Liver (tissue), 9 donors: ENCODE results near the gene RASSF7. TPM values are rescaled to one million over a fixed set of nuclear protein-coding genes. Genes with fewer than 3 reads are reported as not detected.

ENCODE experiments used
- DNase-seq: peaks from one replicate; pipeline ENCODE4 v3.0.0-alpha.2; 2017; ENCODE audit warnings: low spot score
- H3K27ac ChIP-seq, 2 donors: one replicate each; pipeline ENCODE4 v1.7.0; 2013; ENCODE audit warnings: inconsistent platforms in 2 of 2, low read length in 2 of 2, control low read depth in 1 of 2, low read depth in 1 of 2, mild to moderate bottlenecking in 1 of 2
- H3K27me3 ChIP-seq, 4 donors: one replicate each; pipeline versions ENCODE4 v1.6.1 to v1.7.0; 2013; ENCODE audit warnings: low read length in 3 of 4, inconsistent platforms in 1 of 4, mild to moderate bottlenecking in 1 of 4, moderate library complexity in 1 of 4; ENCODE audit not compliant: control insufficient read depth in 4 of 4, insufficient read depth in 4 of 4
- H3K36me3 ChIP-seq, 4 donors: one replicate each; pipeline versions ENCODE4 v1.6.1 to v1.7.0; 2013; ENCODE audit warnings: low read length in 3 of 4, mild to moderate bottlenecking in 3 of 4, low read depth in 1 of 4, moderate library complexity in 1 of 4; ENCODE audit not compliant: control insufficient read depth in 4 of 4, insufficient read depth in 3 of 4
- H3K4me1 ChIP-seq, 4 donors: one replicate each; pipeline versions ENCODE4 v1.6.1 to v1.7.0; 2013; ENCODE audit warnings: low read length in 3 of 4, mild to moderate bottlenecking in 3 of 4, moderate library complexity in 1 of 4; ENCODE audit not compliant: control insufficient read depth in 4 of 4, insufficient read depth in 4 of 4
- H3K4me3 ChIP-seq, 3 donors: one replicate each; pipeline versions ENCODE4 v1.6.1 to v1.7.0; 2013; ENCODE audit warnings: low read length in 3 of 3, control low read depth in 1 of 3, low read depth in 1 of 3, mild to moderate bottlenecking in 1 of 3
- H3K9ac ChIP-seq, 2 donors: one replicate each; pipeline ENCODE4 v1.7.0; 2013; ENCODE audit warnings: low read length in 2 of 2, mild to moderate bottlenecking in 2 of 2, moderate library complexity in 2 of 2, control low read depth in 1 of 2, low read depth in 1 of 2
- H3K9me3 ChIP-seq, 4 donors: one replicate each; pipeline versions ENCODE4 v1.6.1 to v1.7.0; 2013; ENCODE audit warnings: low read length in 3 of 4; ENCODE audit not compliant: control insufficient read depth in 4 of 4
- ATF3 ChIP-seq: IDR thresholded peaks from 2 replicates; pipeline ENCODE4 v1.6.1; 2016; ENCODE audit warnings: antibody characterized with exemption
- CTCF ChIP-seq: fragments of 150-350 bp; IDR thresholded peaks from 2 replicates; pipeline ENCODE4 v1.5.1; 2017; ENCODE audit warnings: improper control_type of control experiment, low read depth, low read length; ENCODE audit not compliant: missing input control
- FOXA1 ChIP-seq: IDR thresholded peaks from 2 replicates; pipeline ENCODE4 v1.6.1; 2016; ENCODE audit warnings: antibody characterized with exemption
- HNF4A ChIP-seq, 2 donors: conservative IDR thresholded peaks; 2 replicates each; pipeline ENCODE4 v1.6.1; 2016; ENCODE audit warnings: antibody characterized with exemption in 2 of 2, mild to moderate bottlenecking in 2 of 2
- HNF4G ChIP-seq: IDR thresholded peaks from 2 replicates; pipeline ENCODE4 v1.6.1; 2016; ENCODE audit warnings: antibody characterized with exemption
- JUND ChIP-seq, 2 donors: IDR thresholded peaks; 2 replicates each; pipeline ENCODE4 v1.6.1; 2016; ENCODE audit warnings: antibody characterized with exemption in 2 of 2
- MAX ChIP-seq: IDR thresholded peaks from 2 replicates; pipeline ENCODE4 v1.6.1; 2016; ENCODE audit warnings: antibody characterized with exemption
- NR2F2 ChIP-seq: IDR thresholded peaks from 2 replicates; pipeline ENCODE4 v1.6.1; 2016; ENCODE audit warnings: antibody characterized with exemption
- REST ChIP-seq: IDR thresholded peaks from 2 replicates; pipeline ENCODE4 v1.6.1; 2016; ENCODE audit warnings: antibody characterized with exemption, mild to moderate bottlenecking
- RXRA ChIP-seq, 2 donors: IDR thresholded peaks; 2 replicates each; pipeline ENCODE4 v1.6.1; 2017 to 2018; ENCODE audit warnings: antibody characterized with exemption in 2 of 2, mild to moderate bottlenecking in 1 of 2
- SP1 ChIP-seq: IDR thresholded peaks from 2 replicates; pipeline ENCODE4 v1.6.1; 2018; ENCODE audit warnings: antibody characterized with exemption, mild to moderate bottlenecking
- TAF1 ChIP-seq: conservative IDR thresholded peaks from 2 replicates; pipeline ENCODE4 v1.6.1; 2016; ENCODE audit warnings: antibody characterized with exemption, mild to moderate bottlenecking
- YY1 ChIP-seq: IDR thresholded peaks from 2 replicates; pipeline ENCODE4 v1.6.1; 2016; ENCODE audit warnings: antibody characterized with exemption, mild to moderate bottlenecking
- ZBTB33 ChIP-seq: IDR thresholded peaks from 2 replicates; pipeline ENCODE4 v1.6.1; 2016; ENCODE audit warnings: antibody characterized with exemption
- WGBS: extraction: QIAGEN DNeasy Blood & Tissue Kit; methylation state at CpG from one replicate; pipeline ENCODE4 v1.1.7; 2013; 5-methylcytosine and 5-hydroxymethylcytosine counted together
- polyA plus RNA-seq, 2 donors: library from polyadenylated mRNA; stranded (reverse) in 1 of 2; unstranded in 1 of 2; fragments of 200-250 nt in 1 of 2; fragments of >200 nt in 1 of 2; fragmentation: Nextera tagmentation in 1 of 2; extraction: Ambion mirVana in 1 of 2; gene quantifications; one replicate each; pipeline versions ENCODE4 v1.2.1 to v1.2.3, GENCODE V29; 2013 to 2015
- total RNA-seq, 2 donors: library from RNA; depleted of rRNA; stranded (reverse); fragments of >200 nt; gene quantifications; one replicate each; pipeline ENCODE4 v1.2.3, GENCODE V29; 2014
- donor health status: healthy.
- donor health status: healthy.
- donor health status: healthy.
- donor health status: healthy.
- donor health status: healthy.

The RASSF7 gene
- total and polyA plus RNA-seq, 4 donors: 11.5 to 50.4 (median 36.9) TPM

- no peaks in the 10 kb centered on the region for H3K27me3 ChIP-seq
- no peak for DNase-seq
These were observed 32.6 kb downstream of the RASSF7 start for GRCh38 chr11:593347-593746.

More at GRCh38 chr11:593347-593746, 32.6 kb downstream of the RASSF7 start:
- TF ChIP-seq HNF4G (no peak), ZBTB33 (no peak), REST (no peak), ATF3 (no peak), SP1 (no peak), FOXA1 (no peak), NR2F2 (no peak), MAX (no peak), CTCF (no peak), JUND (IDR thresholded peaks at IDR 0.05) (no peak), TAF1 (no peak), YY1 (no peak), HNF4A (conservative IDR thresholded peaks at IDR 0.05) (no peak), RXRA (IDR thresholded peaks at IDR 0.05) (no peak)
- H3K36me3 ChIP-seq: peaks cover 31 to 74% (median 49%) of the 10 kb centered on the region in 4 donors
- no peaks in the 10 kb centered on the region for H3K9me3 ChIP-seq
- 95% methylated on average over 21 of the region's 21 CpGs for WGBS
- no peak overlapping the region for H3K4me3 ChIP-seq
- peaks cover 0 to 2% (median under 1%) of the 10 kb centered on the region in 4 donors for H3K4me1 ChIP-seq
- no peak overlapping the region for H3K9ac ChIP-seq
- H3K27ac ChIP-seq: no peak overlapping the region
